ENCODE results near the gene CASP1.
"Not testable (repeated sequence)": the region's sequence is repeated elsewhere in the genome, so short reads cannot be mapped to it uniquely, and the experiment has no call there.

Gene CASP1

GRCh38 chr11:105034813-105035620 lies at the start of gene CASP1:
Gene CASP1 (minus strand): TSS chr11:105035144. CDS start chr11:105035113, 31 bp downstream.
- no peaks in the 10 kb centered on the region for H3K36me3 ChIP-seq (ENCODE audit: insufficient read depth, low read length)
- H3K4me1 ChIP-seq (ENCODE audit: insufficient read depth, low read length): no peaks in the 10 kb centered on the region
- no peaks in the 10 kb centered on the region for H3K9me3 ChIP-seq (ENCODE audit: control insufficient read depth, insufficient read depth, low read length)
- no peak within 1 kb of the TSS for H3K9ac ChIP-seq (ENCODE audit: low read depth, low read length)

- Histone ChIP-seq H3K4me1 (ENCODE audit: insufficient read depth, low read length) (0 out of 2 replicates have a peak, but pooled peaks cover 4% of the 10 kb centered on the region), H3K36me3 (ENCODE audit: insufficient read depth, low read length) (no peaks in the 10 kb centered on the region)
Observed at GRCh38 chr11:105081412-105082150, 46.6 kb upstream of the CASP1 start.

GRCh38 chr11:105080171-105080906 lies 45.4 kb upstream of the CASP1 start:
- not testable (repeated sequence) for H3K9me3 ChIP-seq (ENCODE audit: control insufficient read depth, insufficient read depth, low read length); H3K36me3 ChIP-seq (ENCODE audit: insufficient read depth, low read length); H3K9ac ChIP-seq (ENCODE audit: low read depth, low read length); H3K4me1 ChIP-seq (ENCODE audit: insufficient read depth, low read length)

More at GRCh38 chr11:105081412-105082150, 46.6 kb upstream of the CASP1 start:
- no peak overlapping the region for H3K9ac ChIP-seq (ENCODE audit: low read depth, low read length)
- H3K9me3 ChIP-seq (ENCODE audit: control insufficient read depth, insufficient read depth, low read length): no peaks in the 10 kb centered on the region

GRCh38 chr11:105078283-105078682 lies 43.3 kb upstream of the CASP1 start:
- no peak overlapping the region for H3K9ac ChIP-seq (ENCODE audit: low read depth, low read length)
- H3K9me3 ChIP-seq (ENCODE audit: control insufficient read depth, insufficient read depth, low read length): no peaks in the 10 kb centered on the region
- no peaks in the 10 kb centered on the region for H3K36me3 ChIP-seq (ENCODE audit: insufficient read depth, low read length)
- 0 out of 2 replicates have a peak, but pooled peaks cover 4% of the 10 kb centered on the region for H3K4me1 ChIP-seq (ENCODE audit: insufficient read depth, low read length)

DNA sequence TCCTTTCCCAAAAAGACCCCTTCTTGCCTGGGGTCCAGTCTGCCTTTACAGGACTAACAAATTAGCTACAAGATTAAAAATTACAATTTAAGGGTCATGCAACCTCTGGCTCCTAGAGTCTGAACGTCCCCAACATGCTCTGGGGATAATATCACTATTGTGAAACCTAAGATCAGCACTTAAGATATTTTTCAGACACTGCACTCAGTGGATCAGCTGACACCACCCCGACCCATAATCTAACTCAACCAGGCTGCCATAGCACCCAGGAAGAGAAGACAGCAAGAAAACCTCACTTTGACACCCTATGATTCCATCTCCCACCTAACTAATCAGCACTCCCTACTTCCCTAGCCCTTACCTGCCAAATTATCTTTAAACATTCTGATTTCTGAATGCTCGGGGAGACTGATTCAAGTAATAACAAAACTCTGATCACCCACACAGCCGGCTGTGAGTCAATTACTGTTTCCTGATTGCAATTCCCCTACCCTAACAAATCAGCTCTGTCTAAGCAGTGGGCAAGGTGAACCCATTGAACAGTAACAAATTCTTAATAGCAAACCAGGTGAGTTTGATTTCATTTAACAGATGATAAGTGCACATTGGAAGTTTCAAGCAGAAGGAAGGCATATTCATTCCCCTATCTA lies 42.3 kb upstream of the CASP1 start:
- H3K9ac ChIP-seq (ENCODE audit: low read depth, low read length); H3K4me1 ChIP-seq (ENCODE audit: insufficient read depth, low read length); H3K36me3 ChIP-seq (ENCODE audit: insufficient read depth, low read length); H3K9me3 ChIP-seq (ENCODE audit: control insufficient read depth, insufficient read depth, low read length): not testable (repeated sequence)

DNA sequence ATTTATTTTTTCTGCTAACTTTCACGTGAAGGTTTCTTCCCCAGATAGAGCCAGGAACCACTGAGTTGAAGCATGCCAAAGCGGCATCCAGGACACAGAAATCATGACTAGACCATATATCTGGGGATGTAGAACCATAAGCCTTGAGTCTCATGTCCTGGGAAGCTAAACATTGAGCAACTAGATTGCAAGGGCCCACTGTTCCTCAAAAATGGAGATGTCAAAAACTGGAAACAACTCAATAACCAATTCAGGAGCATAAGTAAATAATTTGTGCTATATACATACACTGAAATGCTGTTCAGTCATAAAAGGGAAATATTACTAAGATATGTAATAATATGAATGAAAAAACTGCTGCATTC lies 39.2 kb upstream of the CASP1 start:
- Histone ChIP-seq H3K9me3 (ENCODE audit: control insufficient read depth, insufficient read depth, low read length) (no peaks in the 10 kb centered on the region), H3K4me1 (ENCODE audit: insufficient read depth, low read length) (no peaks in the 10 kb centered on the region), H3K36me3 (ENCODE audit: insufficient read depth, low read length) (no peaks in the 10 kb centered on the region), H3K9ac (ENCODE audit: low read depth, low read length) (no peak overlapping the region)

DNA sequence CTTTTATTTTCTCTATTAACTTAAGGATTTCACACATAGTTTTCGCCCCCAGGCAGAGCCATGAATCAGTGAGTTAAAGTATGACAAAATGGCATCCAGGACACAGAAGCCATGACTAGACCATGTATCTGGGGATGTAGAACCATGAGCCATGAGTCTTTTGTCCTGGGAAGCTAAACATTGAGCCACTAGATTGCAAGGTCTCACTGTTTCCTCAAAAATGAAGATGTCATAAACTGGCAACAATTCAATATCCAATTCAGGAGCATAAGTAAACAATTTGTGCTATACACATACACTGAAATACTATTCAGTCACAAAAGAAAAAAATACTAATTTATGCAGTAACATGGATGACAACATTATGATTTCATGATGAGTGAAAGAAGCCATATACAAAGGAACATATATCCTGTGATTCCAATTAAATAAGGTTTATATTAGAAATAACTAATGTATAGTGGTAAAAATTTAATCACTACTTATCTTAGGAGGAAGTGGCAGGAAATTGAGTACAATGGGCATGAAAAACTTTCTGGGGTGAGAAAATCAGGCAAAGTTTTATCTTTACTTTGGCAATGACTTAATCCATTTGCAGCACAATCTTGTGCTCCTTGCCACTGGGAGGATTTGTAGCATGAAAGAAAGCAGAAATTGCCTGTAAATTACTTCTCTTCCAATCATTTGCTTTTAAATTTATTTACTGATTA lies 38.7 kb upstream of the CASP1 start:
- H3K4me1 ChIP-seq (ENCODE audit: insufficient read depth, low read length): no peaks in the 10 kb centered on the region
- H3K36me3 ChIP-seq (ENCODE audit: insufficient read depth, low read length): no peaks in the 10 kb centered on the region
- no peak overlapping the region for H3K9ac ChIP-seq (ENCODE audit: low read depth, low read length)
- no peaks in the 10 kb centered on the region for H3K9me3 ChIP-seq (ENCODE audit: control insufficient read depth, insufficient read depth, low read length)

GRCh38 chr11:105072080-105072479 lies 37.1 kb upstream of the CASP1 start:
- not testable (repeated sequence) for H3K36me3 ChIP-seq (ENCODE audit: insufficient read depth, low read length); H3K4me1 ChIP-seq (ENCODE audit: insufficient read depth, low read length); H3K9me3 ChIP-seq (ENCODE audit: control insufficient read depth, insufficient read depth, low read length); H3K9ac ChIP-seq (ENCODE audit: low read depth, low read length)

- no peaks in the 10 kb centered on the region for H3K4me1 ChIP-seq (ENCODE audit: insufficient read depth, low read length)
- no peaks in the 10 kb centered on the region for H3K36me3 ChIP-seq (ENCODE audit: insufficient read depth, low read length)
- no peak overlapping the region for H3K9ac ChIP-seq (ENCODE audit: low read depth, low read length)
- H3K9me3 ChIP-seq (ENCODE audit: control insufficient read depth, insufficient read depth, low read length): no peaks in the 10 kb centered on the region
Observed at GRCh38 chr11:105071089-105071732, 36.3 kb upstream of the CASP1 start.

GRCh38 chr11:105070306-105070705 lies 35.4 kb upstream of the CASP1 start:
- Histone ChIP-seq H3K9ac (ENCODE audit: low read depth, low read length) (no peak overlapping the region), H3K36me3 (ENCODE audit: insufficient read depth, low read length) (no peaks in the 10 kb centered on the region), H3K4me1 (ENCODE audit: insufficient read depth, low read length) (no peaks in the 10 kb centered on the region), H3K9me3 (ENCODE audit: control insufficient read depth, insufficient read depth, low read length) (no peaks in the 10 kb centered on the region)

GRCh38 chr11:105069749-105070148 lies 34.8 kb upstream of the CASP1 start:
- H3K4me1 ChIP-seq (ENCODE audit: insufficient read depth, low read length); H3K36me3 ChIP-seq (ENCODE audit: insufficient read depth, low read length); H3K9ac ChIP-seq (ENCODE audit: low read depth, low read length); H3K9me3 ChIP-seq (ENCODE audit: control insufficient read depth, insufficient read depth, low read length): not testable (repeated sequence)

GRCh38 chr11:105063245-105063941 lies 28.4 kb upstream of the CASP1 start:
- not testable (repeated sequence) for H3K9ac ChIP-seq (ENCODE audit: low read depth, low read length); H3K4me1 ChIP-seq (ENCODE audit: insufficient read depth, low read length); H3K9me3 ChIP-seq (ENCODE audit: control insufficient read depth, insufficient read depth, low read length); H3K36me3 ChIP-seq (ENCODE audit: insufficient read depth, low read length)

DNA sequence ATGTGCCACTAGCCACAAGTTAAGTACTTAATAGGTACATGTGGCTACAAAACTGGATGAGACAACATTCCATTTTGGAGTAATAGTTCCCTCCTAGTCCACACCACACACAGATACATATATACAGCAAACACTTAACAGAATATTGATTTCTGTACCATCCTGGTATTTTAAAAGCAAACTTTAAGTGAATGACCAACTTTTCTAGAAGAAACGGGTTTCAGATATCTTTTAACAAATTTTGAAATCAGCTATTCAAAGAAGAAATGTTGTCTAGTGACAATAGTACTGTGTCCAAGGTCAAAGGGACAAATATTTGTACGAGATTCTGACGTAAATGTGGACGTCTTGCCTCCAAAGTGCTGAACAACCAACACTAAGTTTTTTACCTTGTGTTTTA lies 22.5 kb upstream of the CASP1 start:
- no peak overlapping the region for H3K9ac ChIP-seq (ENCODE audit: low read depth, low read length)
- no peaks in the 10 kb centered on the region for H3K9me3 ChIP-seq (ENCODE audit: control insufficient read depth, insufficient read depth, low read length)
- H3K4me1 ChIP-seq (ENCODE audit: insufficient read depth, low read length): no peaks in the 10 kb centered on the region
- H3K36me3 ChIP-seq (ENCODE audit: insufficient read depth, low read length): no peaks in the 10 kb centered on the region
